Heart left ventricle (tissue), 16 donors: Measurements from ENCODE around the gene ZBTB34. TPM values are rescaled to one million over a fixed set of nuclear protein-coding genes. Genes with fewer than 3 reads are reported as not detected.

Experiments used
- ATAC-seq, 4 donors: fragments of 200-7000 bp; cut with Tn5 transposase; one replicate each; pipeline ENCODE4 v1.9.1; 2020 to 2022; ENCODE audit warnings: moderate library complexity in 4 of 4, mild to moderate bottlenecking in 3 of 4, moderate number of reproducible peaks in 1 of 4
- DNase-seq, 5 donors: peaks; one replicate each; pipeline ENCODE4 v3.0.0-alpha.2; 2020
- H3K27ac ChIP-seq, 12 donors: fragments of 200-600 bp; sonication (generic) in 4 of 12; one replicate each; pipeline versions ENCODE4 v1.5.0 to v1.8.0; 2016 to 2022; ENCODE audit warnings: mild to moderate bottlenecking in 2 of 12
- H3K27me3 ChIP-seq, 9 donors: fragments of 200-600 bp; sonication (generic) in 2 of 9; one replicate each; pipeline versions ENCODE4 v1.5.1 to v1.8.0; 2016 to 2022; ENCODE audit warnings: mild to moderate bottlenecking in 3 of 9
- H3K36me3 ChIP-seq, 9 donors: fragments of 200-600 bp; sonication (generic) in 2 of 9; one replicate each; pipeline versions ENCODE4 v1.5.0 to v1.8.0; 2018 to 2022; ENCODE audit warnings: mild to moderate bottlenecking in 2 of 9
- H3K4me1 ChIP-seq, 12 donors: fragments of 200-600 bp; sonication (generic) in 4 of 12; one replicate each; pipeline versions ENCODE4 v1.5.0 to v1.8.0; 2016 to 2022; ENCODE audit warnings: mild to moderate bottlenecking in 3 of 12
- H3K4me3 ChIP-seq, 12 donors: fragments of 200-600 bp; sonication (generic) in 4 of 12; one replicate each; pipeline versions ENCODE4 v1.5.0 to v1.8.0; 2017 to 2022; ENCODE audit warnings: mild to moderate bottlenecking in 9 of 12, moderate library complexity in 4 of 12
- H3K9me3 ChIP-seq, 12 donors: fragments of 200-600 bp; sonication (generic) in 4 of 12; one replicate each; pipeline versions ENCODE4 v1.5.0 to v1.8.0; 2016 to 2022; ENCODE audit warnings: mild to moderate bottlenecking in 1 of 12
- CTCF ChIP-seq, 12 donors: fragments of 200-600 bp; sonication (generic) in 4 of 12; IDR thresholded peaks; one replicate each; pipeline versions ENCODE4 v1.5.0 to v1.8.0; 2018 to 2022; ENCODE audit warnings: antibody characterized with exemption in 12 of 12, mild to moderate bottlenecking in 5 of 12
- POLR2A ChIP-seq, 2 donors: fragments of 450-650 bp; IDR thresholded peaks; one replicate each; pipeline ENCODE4 v1.6.1; 2017; ENCODE audit warnings: antibody characterized with exemption in 2 of 2, mild to moderate bottlenecking in 2 of 2, moderate library complexity in 2 of 2
- WGBS, 4 donors: extraction: QIAGEN DNeasy Blood & Tissue Kit in 2 of 4; methylation state at CpG; one replicate each; pipeline versions ENCODE4 v1.1.5 to v1.1.7; 2013 to 2018; 5-methylcytosine and 5-hydroxymethylcytosine counted together
- intact Hi-C, 10 donors: fragments of 100-400 bp; cut with DNase I; formaldehyde crosslinking; loops; one replicate each; pipeline versions ENCODE4 v1.11.1 to v1.14.2; 2022
- polyA plus RNA-seq, 2 donors: library from polyadenylated mRNA; stranded (reverse); fragments of 200-250 nt; gene quantifications; one replicate each; pipeline ENCODE4 v1.2.3, GENCODE V29; 2013
- total RNA-seq, 9 donors: library from RNA; depleted of rRNA in 2 of 9; stranded (reverse); fragments of >200 nt in 2 of 9; fragmentation: NEBNext Ultra II Directional in 3 of 9; extraction: Animal tissue kit (Norgen Biotek cat#: 25700) in 3 of 9; gene quantifications; one replicate each; pipeline versions ENCODE4 v1.1.0 to v1.2.4, GENCODE V29; 2016 to 2023
- donor health status: ischemic (EF 13 %, LVEDD 7.1; RV severe dilation, severe dysfunction).
- donor health status: healthy with polysubstance abuse.
- donor health status: DM: no; HTN: yes; CAD: no.
- donor health status: DM: no; HTN: no; CAD: no.
- donor health status: ischemic (EF 25% LVEDD 6.9; RV normal size, moderate dysfunction).
- donor health status: ischemic (EF 25% LVEDD 5.7; RV mildly dilated, moderate dysfunction).
- donor health status: healthy.
- donor health status: DM: yes; HTN: yes; CAD: no.
- donor health status: ischemic (EF 35%, LVEDD 5.7; RV mildly dilated, moderate dysfunction).
- donor health status: nonischemic (EF 11% LVEDD 7.7; RV severe dilation, severe dysfunction).
- donor health status: DM: yes; HTN: yes; CAD: no.
- donor health status: PGD.
- donor health status: ischemic (EF 29% LVEDD 5.4; RV normal size, mild dysfunction).
- donor health status: nonischemic (EF 23%, LVEDD 6.1; RV moderate dilation, normal function).

Gene ZBTB34
- total and polyA plus RNA-seq, 11 donors: 2.2 to 8.2 (median 5.0) TPM

- WGBS, 4 donors: 81 to 89% (median 85%) methylated on average over 4 of the region's 4 CpGs
- TF ChIP-seq POLR2A (IDR thresholded peaks at IDR 0.05): no peak
- TF ChIP-seq CTCF (IDR thresholded peaks at IDR 0.05): no peak
- Histone ChIP-seq H3K27ac (no peak overlapping the region), H3K9me3 (no peaks in the 10 kb centered on the region), H3K4me3 (no peak overlapping the region), H3K27me3 (no peaks in the 10 kb centered on the region), H3K36me3 (peaks cover 0 to 38% (median 22%) of the 10 kb centered on the region in 9 donors), H3K4me1 (peaks cover 0 to 17% (median 5%) of the 10 kb centered on the region in 12 donors)
- no peak for DNase-seq
- ATAC-seq: no peak
- intact Hi-C loops: no loop called here
Observed at GRCh38 chr9:126876531-126876930, 16.1 kb downstream of the ZBTB34 start.

GRCh38 chr9:126877418-126877817 lies 17.0 kb downstream of the ZBTB34 start:
- TF ChIP-seq CTCF (IDR thresholded peaks at IDR 0.05) (no peak), POLR2A (IDR thresholded peaks at IDR 0.05) (no peak)
- peaks cover 0 to 47% (median 26%) of the 10 kb centered on the region in 9 donors for H3K36me3 ChIP-seq
- peaks cover 0 to 20% (median 6%) of the 10 kb centered on the region in 12 donors for H3K4me1 ChIP-seq
- no peaks in the 10 kb centered on the region for H3K9me3 ChIP-seq
- intact Hi-C loops: no loop called here
- H3K27me3 ChIP-seq: no peaks in the 10 kb centered on the region
- no peak overlapping the region for H3K27ac ChIP-seq
- no peak overlapping the region for H3K4me3 ChIP-seq
- 74 to 84% (median 81%) methylated on average over 9 of the region's 9 CpGs for WGBS, 4 donors
- ATAC-seq (no peak), DNase-seq (no peak)

DNA sequence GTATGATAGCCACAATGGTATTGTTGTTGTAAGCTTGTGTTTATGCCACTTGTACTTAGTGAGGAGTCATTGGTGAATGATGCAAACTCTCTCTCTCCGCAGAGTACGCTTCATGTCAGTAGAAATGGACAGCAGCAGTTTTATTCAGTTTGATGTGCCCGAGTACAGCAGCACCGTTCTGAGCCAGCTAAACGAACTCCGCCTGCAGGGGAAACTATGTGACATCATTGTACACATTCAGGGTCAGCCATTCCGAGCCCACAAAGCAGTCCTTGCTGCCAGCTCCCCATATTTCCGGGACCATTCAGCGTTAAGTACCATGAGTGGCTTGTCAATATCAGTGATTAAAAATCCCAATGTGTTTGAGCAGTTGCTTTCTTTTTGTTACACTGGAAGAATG lies 18.8 kb downstream of the ZBTB34 start:
- Histone ChIP-seq H3K27me3 (no peaks in the 10 kb centered on the region), H3K9me3 (no peaks in the 10 kb centered on the region), H3K4me3 (no peak overlapping the region), H3K36me3 (peaks cover 0 to 60% (median 38%) of the 10 kb centered on the region in 9 donors), H3K4me1 (peaks cover 0 to 20% (median 6%) of the 10 kb centered on the region in 12 donors), H3K27ac (no peak overlapping the region)
- TF ChIP-seq POLR2A (IDR thresholded peaks at IDR 0.05) (no peak), CTCF (IDR thresholded peaks at IDR 0.05) (no peak)
- 80 to 85% (median 84%) methylated on average over 9 of the region's 9 CpGs for WGBS, 4 donors
- intact Hi-C loops: no loop called here
- ATAC-seq (no peak), DNase-seq (no peak)

- Histone ChIP-seq H3K27me3 (no peaks in the 10 kb centered on the region), H3K4me1 (peaks cover 0 to 21% (median 9%) of the 10 kb centered on the region in 12 donors), H3K27ac (no peak overlapping the region), H3K9me3 (no peaks in the 10 kb centered on the region), H3K4me3 (no peak overlapping the region), H3K36me3 (peaks cover 0 to 60% (median 38%) of the 10 kb centered on the region in 9 donors)
- 93 to 97% (median 95%) methylated on average over 23 of the region's 23 CpGs for WGBS, 4 donors
- TF ChIP-seq POLR2A (IDR thresholded peaks at IDR 0.05): no peak
- no peak for TF ChIP-seq CTCF (IDR thresholded peaks at IDR 0.05)
- intact Hi-C loops: no loop called here
- DNase-seq (no peak), ATAC-seq (peak in 1 of 4 donors; percentile 40)
Observed at GRCh38 chr9:126880226-126880946, 19.9 kb downstream of the ZBTB34 start.
